Endothelial cell of hepatic sinusoid (primary cell): ENCODE results near the gene HOXA13.

ENCODE experiments used
- in situ Hi-C: cut with HindIII; loops from 2 replicates; pipeline ENCODE4 v1.10.0; 2017; ENCODE audit warnings: low sequenced_read_pairs

HOXA13 gene

DNA sequence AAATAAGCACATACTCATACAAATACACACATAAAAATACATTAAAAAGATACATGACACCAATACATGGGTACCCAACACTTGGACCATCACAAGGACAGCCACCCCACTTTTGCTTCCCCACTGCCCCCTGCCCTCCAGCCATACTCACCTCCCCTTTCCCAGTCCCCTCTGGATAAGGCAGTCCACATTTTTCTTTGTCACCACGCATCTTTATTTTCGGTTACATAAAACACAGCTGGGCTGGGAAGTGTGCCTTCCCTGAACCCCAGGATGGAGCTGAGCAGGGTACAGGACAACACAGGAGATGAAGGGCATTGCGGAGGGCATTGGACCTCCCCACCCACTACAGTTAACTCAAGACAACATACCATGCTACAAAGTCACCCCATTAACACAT is 46.4 kb downstream of the HOXA13 start:
- in situ Hi-C loops = loop anchor here (25.0 kb wide), 1 partner anchor 1266 kb away; no protein-coding TSS in a partner anchor

DNA sequence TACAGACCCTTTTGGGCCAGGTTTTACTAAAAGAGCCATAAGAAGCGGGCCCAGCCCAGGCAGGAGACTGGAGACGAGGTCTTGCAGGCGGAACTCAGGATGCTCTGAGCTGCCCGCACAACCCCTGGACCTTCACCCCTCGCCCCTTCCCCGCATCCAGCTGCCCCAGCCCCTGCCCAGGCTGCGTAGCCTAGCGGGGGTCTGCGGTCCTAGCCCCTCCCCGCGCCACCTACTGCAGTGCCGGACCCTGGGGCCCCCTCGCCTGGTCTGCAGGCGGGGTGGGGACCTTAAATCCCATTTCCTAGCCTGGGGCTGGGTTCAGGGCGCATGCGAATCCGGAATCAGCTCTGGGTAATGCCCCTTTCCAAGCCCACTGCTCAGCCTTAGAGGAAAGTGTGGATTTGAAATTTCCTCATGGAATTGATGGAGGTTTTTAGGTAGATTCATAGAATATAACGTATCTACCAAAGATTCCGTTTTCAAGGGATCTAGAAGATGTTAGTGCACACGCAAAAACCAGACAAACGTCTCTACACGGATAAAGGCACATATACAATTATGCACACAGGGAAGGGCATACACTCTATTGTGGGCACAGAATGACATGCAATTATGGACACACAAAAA is 47.0 kb downstream of the HOXA13 start:
- in situ Hi-C loops = loop anchor here (25.0 kb wide), 1 partner anchor 1266 kb away; no protein-coding TSS in a partner anchor

DNA sequence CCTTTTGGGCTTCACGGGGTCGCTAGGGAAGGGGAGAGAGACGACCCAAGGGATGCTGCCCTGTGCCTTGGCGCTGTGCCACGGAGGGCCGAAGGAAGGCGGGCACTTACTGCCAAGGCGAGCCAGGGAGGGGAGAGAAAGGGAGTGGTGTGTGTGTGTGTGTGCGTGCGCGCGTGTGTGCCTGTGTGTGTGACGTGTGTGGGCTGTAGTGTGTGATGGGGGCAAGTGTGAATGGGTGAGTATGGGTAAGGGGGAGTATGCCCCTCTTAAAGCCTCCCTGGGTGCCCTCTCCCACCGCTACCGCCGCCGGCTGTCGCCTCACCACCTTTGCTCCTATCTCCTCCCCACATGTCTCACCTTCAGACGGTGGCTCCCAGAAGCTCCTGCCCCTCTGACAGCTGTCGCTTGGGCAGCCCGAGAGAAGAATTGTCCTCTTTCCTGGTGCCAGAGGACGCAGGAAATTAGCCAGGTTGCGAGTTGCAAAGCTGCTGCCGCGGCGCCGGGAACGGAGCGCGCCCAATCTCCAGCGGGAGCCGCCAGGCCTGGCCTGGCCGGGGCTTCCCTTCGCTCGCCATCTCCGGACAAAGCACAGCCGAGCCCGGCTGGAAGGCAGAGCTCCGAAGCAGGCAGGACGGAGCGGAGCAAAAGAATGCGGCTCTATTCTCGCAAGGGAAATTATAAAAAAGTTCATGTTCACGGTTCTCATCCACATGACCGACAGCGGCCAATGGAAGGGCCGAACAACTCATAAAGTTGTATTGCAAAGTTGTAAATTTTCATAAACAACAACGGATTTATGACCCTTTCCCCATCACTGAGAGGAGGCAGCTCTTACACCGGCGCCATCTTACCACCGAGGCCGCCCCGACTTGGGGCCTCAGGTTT is 47.7 kb downstream of the HOXA13 start, which contains the start of gene HOXA3:
TSS of gene HOXA3 (minus strand) at position 653 of the 885 bp plus-strand sequence. CDS start 41,943 bp downstream, outside the sequence.
- in situ Hi-C loops = loop anchor here (25.0 kb wide), 1 partner anchor 1265 kb away; no protein-coding TSS in a partner anchor

DNA sequence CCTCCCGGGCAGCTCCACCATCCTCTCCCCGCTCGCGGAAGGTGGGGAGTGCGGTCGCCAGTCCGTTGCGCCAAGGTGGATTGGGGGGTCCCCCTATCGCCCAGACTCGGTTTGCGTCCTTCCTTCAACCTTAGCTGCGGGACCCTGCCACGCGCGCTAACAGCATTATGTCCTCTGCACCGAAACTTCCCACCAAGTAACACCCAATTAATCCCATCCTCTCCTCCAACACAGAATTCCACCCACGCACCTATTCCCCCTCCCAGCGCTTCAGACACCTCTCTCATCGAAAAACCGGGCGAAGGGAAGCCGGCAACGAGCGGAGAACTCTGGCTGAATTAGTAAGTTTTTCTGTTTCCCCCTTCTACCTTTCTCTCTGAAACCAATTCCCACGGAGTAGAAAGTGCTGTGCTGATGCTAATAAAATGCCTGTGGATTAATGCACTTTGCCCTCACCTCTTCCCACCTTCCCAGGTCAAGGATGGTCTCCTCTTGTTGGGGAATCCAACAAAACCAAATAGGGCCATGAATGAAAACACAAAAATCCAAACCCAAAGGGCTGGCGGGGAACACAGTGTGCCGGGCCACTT is 48.5 kb downstream of the HOXA13 start:
- in situ Hi-C loops = loop anchor here (25.0 kb wide), 1 partner anchor 1264 kb away; no protein-coding TSS in a partner anchor

DNA sequence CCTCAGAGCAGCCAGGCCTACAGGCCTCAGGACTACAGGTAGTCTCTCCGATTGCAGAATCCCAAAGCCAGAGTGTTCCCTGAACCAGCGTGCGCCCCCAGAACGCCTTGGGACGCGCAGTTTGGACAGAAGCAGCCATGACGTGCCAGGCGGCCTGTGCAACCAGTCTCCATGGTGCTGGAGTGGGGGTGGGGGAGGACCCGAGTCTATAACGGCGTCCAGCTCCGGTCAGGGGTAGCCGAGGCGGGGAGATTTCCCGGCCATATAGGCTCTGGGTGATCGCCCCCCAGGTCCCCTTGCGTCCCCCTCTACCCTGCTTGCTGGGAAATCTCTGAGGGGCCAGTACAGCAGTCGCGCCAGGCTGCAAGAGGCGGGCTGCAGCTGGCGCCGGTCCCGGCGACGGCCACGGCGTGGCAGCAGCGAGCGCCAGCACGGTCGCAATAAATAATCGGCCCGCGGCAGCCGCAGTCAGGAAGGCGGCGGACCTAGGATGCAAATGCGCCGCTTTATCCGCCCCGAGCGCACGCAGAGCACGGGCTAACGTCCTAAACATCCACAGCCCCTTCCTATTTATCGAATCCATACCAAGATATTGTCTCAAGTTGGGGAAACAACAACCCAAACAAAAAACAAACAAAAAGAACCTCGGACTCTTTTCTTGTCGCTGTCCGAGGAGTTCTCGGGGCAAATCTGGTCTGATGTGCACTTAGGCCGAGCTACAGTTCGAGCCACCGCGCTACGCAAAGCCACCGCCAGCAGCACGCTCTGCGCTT is 49.1 kb downstream of the HOXA13 start:
- in situ Hi-C loops = loop anchor here (25.0 kb wide), 1 partner anchor 1263 kb away; no protein-coding TSS in a partner anchor

DNA sequence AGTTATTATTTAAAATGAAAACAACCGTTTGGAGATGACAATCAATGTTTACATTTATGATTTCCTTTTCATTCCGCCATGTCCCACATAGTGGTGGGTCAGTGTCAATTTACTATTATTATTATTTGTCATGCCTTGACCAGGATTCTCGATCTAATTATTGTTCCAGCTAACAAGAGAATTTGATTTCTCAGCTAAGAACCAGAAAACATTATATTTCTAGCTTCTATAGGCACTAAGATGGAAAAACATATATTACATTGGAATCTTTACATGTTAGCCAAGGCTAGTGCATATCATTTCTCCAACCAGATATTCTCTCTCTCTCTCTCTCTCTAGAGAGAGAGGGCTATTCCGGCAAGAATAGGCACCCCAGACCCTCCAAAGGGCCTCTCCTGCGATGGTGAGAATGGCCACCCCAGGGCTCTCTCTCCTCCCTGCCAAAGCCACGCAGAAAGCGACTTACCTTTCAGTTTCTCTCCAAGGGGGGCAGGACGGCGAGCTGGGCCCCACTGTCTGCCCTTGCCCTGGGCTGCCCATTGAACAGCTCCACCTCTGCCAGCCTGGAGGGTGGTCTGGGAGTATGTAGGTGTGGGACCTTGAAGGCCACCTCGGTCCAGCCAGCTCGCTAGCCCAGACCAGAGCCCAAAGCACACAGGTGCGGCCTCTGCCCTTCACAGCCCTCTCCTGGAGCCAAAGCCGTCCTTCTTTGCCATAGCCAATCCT is 49.9 kb downstream of the HOXA13 start:
- in situ Hi-C loops = loop anchor here (25.0 kb wide), 1 partner anchor 1263 kb away; no protein-coding TSS in a partner anchor

DNA sequence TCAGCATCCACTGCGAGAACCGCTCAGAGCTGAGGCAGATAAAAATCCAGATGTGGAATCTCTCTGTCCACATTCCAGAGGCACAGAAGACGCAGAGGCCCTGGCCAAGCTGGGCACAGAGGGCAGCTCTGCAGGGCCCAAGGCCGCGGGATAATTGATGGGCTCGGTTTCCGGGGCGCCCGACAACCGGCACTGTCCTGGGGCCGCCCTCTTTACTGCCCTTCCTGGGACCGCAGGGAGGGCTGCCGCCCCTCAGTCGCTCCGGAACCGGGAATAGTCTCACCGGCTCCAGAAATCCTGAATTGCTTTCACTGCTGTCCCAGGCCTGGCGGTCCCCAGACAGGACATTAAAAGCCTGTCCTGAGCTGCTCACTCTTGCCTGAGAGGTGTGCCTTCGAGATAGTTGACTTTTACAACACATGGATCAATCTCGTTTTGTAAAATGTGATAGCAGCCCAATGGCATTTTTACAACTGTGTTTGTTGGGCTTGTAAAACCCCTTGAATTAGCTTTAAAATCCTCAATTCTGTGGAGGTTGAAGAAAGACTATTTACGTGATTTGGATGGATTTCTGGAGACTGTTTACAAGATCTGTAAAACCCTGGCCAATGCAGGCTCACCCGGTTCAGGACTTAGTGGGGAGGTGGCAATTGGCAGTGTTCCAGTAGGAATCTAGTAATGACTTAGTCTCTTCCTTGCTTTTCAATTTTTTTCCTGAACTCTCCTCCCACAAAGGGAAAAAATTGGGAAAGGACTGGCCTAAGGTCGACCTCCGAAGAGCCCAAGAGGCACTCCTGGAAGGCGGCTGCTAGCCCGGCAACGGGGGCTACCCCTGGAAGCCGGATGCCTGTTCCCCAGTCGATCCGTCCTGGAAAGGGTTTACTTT is 50.9 kb downstream of the HOXA13 start:
- in situ Hi-C loops = no loop called here

DNA sequence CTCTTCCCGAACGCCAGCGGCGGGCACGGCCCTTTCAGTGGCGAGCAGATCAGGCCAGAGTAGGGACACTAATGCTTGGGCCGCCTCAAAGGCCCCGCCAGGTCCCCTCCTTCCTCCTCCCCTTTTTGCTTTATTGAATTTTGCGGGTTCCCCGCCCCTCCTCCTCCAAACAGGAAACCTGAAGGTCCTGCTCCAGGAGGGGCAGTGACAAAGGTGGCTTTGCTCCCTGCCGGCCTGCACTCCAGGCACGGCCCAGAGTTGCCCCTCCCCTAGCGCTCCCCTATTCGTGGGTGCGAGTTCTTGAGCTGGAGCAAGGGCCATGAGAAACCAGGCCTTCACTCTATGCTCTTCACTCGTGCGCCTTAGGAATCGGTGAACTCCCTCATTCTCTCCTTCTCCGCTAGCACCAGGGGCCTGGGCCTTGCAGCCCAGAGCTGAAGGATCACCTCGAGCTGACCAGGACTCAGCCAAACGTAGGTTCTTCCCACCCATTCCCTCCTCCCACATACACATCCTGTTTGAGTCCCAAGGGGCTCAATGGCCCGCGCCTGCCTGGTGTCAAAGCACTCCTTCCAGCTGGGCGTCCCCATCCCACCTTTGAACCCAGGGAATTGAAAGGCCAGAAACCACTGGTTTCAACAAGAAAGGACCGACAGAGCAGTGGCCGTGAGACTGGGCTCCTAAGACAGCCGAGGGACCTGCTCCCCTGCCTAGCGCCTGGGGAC is 51.7 kb downstream of the HOXA13 start:
- in situ Hi-C loops = no loop called here

DNA sequence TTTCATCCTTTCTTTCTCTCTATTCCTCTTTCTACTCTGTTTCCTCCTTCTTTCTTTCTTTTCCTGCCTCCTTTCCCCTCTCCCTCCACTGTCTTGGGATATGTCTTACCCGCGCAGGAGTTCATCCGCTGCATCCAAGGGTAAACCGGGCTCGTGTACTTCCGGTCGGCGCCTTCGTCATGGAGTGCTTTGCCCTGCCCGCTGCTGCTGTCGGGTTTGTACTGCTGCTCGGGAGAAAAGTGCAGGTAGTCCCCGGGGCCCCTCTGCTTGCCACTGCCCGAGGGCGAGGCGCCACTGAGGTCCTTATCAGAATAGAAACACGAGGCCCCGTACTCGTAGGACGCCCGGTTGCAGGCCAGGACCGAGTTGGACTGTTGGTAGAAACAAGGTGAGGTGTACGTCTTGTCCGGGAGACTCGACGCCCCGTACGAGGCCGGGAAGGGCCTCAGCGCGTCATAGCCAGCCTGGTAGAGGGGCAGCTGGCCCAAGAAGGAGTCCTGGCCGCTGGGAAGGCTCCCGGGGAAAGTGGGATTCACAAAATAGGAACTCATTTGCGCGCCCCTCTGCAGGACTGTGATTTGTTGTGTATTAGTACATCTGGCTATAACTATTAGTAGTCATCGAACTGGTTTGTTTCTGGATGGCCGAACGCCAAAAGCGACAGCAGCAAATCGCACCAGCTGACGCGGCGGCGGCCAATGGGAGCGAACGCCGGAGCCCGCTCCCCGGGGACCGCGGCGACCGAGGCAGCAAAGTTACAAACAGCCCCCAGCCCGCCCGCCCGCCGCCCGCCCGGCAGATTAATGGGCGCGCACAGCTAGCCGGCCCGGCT is 52.5 kb downstream of the HOXA13 start, which contains the start of gene HOXA6:
TSS of gene HOXA6 (minus strand) at position 576 of the 832 bp plus-strand sequence. CDS start at position 551, 25 bp downstream.
- in situ Hi-C loops = no loop called here

DNA sequence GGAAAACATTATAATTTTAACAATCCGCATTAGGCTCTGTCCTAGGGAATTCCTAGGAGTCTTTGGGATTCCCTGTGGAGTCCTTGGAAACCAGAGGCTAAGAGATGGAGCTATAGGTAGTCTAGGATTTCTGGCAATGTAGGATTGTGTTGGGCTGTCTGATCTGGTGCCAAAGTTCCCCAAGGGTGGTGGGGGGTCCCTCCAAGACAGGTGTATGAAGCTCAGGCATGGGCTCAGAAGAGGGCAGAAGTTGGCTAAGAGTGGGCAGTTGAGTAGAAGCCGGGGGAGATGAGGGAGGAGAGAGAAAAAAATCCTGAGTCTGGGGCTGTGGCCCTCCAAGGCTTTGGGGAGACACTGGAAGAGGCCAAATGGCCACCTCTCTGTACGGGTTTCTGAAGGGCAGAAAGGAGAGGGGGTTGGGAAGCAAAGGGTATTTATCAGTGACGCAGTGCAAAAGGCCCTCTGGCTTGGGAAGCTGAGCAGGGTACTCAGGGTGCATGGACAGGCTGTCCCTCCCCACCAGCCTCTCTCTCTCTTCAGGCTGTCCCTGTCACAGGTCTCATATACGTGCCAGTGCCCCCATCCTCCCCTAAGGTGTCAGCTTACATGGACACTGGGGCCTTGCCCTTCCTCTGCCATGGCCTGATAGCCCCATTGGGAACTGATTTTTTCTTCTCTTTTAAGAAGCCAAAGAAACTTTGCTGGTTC is 53.2 kb downstream of the HOXA13 start:
- in situ Hi-C loops = no loop called here

DNA sequence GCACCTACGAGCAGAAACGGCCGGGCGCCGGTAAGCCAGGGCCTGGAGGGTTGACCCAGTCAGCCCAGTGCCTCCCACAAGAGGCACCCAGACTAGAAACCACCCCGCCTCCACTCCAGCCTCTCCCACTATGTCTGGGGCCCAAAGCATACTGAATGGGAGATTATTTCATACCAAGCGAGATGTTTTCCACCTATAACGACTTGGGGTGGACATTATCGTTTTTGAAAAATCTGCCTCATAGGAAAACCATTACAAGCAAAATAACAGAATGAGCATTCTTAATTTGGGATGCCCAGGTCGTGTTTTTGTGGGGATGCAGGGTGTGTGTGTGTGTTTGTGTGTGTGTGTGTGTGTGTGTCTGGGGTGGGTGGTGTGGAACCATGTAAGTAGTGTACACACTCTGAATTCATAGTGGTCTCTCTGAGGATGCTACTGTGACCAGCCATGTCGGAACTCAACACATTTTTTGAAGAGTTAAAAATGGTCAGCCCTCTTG is 53.9 kb downstream of the HOXA13 start:
- in situ Hi-C loops = no loop called here

DNA sequence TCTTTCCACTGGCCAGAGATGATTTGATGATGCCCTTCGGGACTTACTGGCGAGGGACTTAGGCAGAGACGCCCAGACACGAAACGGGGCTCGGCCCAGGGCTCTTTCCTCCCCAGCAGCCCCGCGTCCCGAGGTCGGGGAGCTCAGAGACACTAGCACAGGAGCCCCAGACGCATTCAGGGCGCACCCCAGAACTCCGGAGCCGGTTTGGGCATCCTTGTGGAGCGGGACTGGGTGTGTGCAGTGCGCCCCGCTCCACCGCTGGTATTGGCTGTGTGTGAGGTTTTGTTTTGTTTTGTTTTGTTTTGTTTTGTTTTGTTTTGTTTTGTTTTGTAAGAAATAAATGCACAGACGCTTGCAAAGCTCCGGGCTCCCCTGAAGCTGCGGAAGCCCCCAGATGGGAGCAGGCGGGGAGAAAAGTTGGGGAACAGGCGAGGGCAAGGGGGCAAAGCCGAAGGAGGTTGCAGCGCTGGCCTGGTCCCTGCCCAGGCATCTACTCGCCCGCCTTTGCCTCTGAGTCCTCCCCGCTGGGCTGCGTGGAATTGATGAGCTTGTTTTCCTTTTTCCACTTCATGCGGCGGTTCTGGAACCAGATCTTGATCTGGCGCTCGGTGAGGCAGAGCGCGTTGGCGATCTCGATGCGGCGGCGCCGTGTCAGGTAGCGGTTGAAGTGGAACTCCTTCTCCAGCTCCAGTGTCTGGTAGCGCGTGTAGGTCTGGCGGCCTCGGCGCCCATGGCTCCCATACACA is 54.6 kb downstream of the HOXA13 start:
- in situ Hi-C loops = no loop called here

DNA sequence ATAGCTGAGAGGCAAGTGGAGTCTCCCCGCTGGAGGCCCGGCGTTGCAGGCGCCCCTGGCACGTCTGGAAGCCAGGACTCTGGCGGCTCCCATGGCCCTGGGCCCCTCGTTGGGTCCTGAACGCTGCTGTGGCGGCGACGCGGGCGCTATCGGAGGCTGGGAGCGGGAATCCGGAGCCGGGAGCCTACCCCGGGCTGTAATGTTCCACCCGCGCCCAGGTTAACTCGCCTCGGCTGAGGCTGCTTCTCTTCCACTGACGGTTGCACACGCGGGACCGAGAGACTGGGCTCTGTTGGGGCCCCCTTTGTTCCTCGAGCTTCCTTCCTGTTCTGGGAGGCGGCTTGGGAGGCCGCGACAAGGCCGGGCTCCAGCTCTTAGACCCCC is 55.1 kb downstream of the HOXA13 start:
- in situ Hi-C loops = no loop called here
